Gastroesophageal sphincter (tissue), 4 donors: ENCODE measurements around the gene ACSL6. TPM values are rescaled to one million over a fixed set of nuclear protein-coding genes. Genes with fewer than 3 reads are reported as not detected.

ENCODE experiments used
- ATAC-seq: fragments of 150-250 bp; one replicate; pipeline ENCODE4 v1.9.1; 2016; ENCODE audit warnings: mild to moderate bottlenecking, moderate library complexity
- H3K27ac ChIP-seq, 4 donors: fragments of 200-600 bp; sonication (generic) in 3 of 4; 1 replicate in 3 of 4; 2 replicates in 1 of 4; pipeline ENCODE4 v1.5.1; 2016 to 2019
- H3K27me3 ChIP-seq: fragments of 200-600 bp; sonication (generic); one replicate; pipeline ENCODE4 v1.5.1; 2019
- H3K36me3 ChIP-seq, 2 donors: fragments of 200-600 bp; sonication (generic); one replicate each; pipeline ENCODE4 v1.5.1; 2019; ENCODE audit warnings: control low read depth in 1 of 2
- H3K4me1 ChIP-seq, 3 donors: fragments of 200-600 bp; sonication (generic); 1 replicate in 2 of 3; 2 replicates in 1 of 3; pipeline ENCODE4 v1.5.1; 2016 to 2019; ENCODE audit warnings: control low read depth in 2 of 3
- H3K4me3 ChIP-seq, 2 donors: fragments of 200-600 bp; sonication (generic); one replicate each; pipeline ENCODE4 v1.5.1; 2019; ENCODE audit warnings: mild to moderate bottlenecking in 1 of 2, moderate library complexity in 1 of 2
- H3K9me3 ChIP-seq, 3 donors: fragments of 200-600 bp; sonication (generic); one replicate each; pipeline ENCODE4 v1.5.1; 2017 to 2019; ENCODE audit warnings: control low read depth in 2 of 3
- EP300 ChIP-seq: sonication (generic); formaldehyde crosslinking; IDR thresholded peaks from one replicate; pipeline ENCODE4 v1.6.1; 2017; ENCODE audit warnings: antibody characterized with exemption, mild to moderate bottlenecking
- POLR2A ChIP-seq, 2 donors: fragments of 450-650 bp; IDR thresholded peaks; one replicate each; pipeline ENCODE4 v1.6.1; 2017; ENCODE audit warnings: antibody characterized with exemption in 2 of 2, mild to moderate bottlenecking in 2 of 2, moderate library complexity in 1 of 2
- POLR2AphosphoS5 ChIP-seq: sonication (generic); formaldehyde crosslinking; IDR thresholded peaks from one replicate; pipeline ENCODE4 v1.6.1; 2017; ENCODE audit warnings: antibody characterized with exemption
- WGBS, 2 donors: methylation state at CpG; one replicate each; pipeline ENCODE4 v1.1.5; 2018; ENCODE audit warnings: low coverage in 1 of 2; 5-methylcytosine and 5-hydroxymethylcytosine counted together
- total RNA-seq, 4 donors: library from RNA; depleted of rRNA; stranded (reverse); fragments of >200 nt; gene quantifications; one replicate each; pipeline ENCODE4 v1.1.0, GENCODE V29; 2016
- TF ChIP-seq, protein P1 (sequence below), 4 experiments: fragments of 200-600 bp in 2 of 4; fragments of 450-650 bp in 2 of 4; sonication (generic) in 1 of 4; IDR thresholded peaks; one replicate each; pipeline ENCODE4 v1.5.1; 2017 to 2019; ENCODE audit warnings: antibody characterized with exemption in 4 of 4, mild to moderate bottlenecking in 2 of 4, moderate library complexity in 2 of 4

ACSL6 gene
- total RNA-seq, 4 donors from 2014 or later = 1.3 to 3.6 (median 2.6) TPM

DNA sequence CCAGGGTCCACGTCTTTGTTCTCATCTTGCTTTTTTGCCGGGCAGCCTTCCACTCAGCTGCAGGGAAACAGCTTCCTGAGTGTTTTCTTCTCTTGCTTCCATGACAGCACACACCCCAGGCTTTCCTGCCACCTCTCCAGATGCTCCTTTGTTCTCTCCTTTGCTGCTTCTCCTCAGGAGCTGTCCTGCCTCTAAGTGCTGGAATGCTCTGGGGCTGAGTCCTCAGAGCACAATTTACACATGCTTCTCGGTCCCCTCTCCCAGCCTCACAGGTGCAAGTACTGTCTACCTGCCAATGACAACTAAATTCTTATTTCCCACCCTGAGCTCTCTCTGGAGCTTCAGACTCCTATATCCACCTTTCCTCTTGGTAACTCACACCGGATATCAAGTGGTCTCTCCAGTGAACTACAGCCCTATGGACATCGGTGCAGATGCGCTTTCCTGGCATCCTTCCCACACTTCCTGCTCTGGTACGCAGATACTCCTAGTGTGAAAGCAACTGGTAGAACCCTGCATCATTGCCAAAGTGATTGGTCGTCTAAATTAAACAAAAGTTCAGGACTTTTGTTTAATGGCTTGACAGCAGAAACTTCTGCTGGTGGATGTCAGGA is 13.4 kb upstream of the ACSL6 start:
- 38 to 46% methylated on average over 6 to 8 of the region's 8 CpGs for WGBS, 2 donors
- Histone ChIP-seq H3K4me3 (no peak overlapping the region), H3K27ac (no peak overlapping the region), H3K36me3 (no peaks in the 10 kb centered on the region), H3K9me3 (no peaks in the 10 kb centered on the region), H3K4me1 (no peaks in the 10 kb centered on the region), H3K27me3 (peaks cover 11% of the 10 kb centered on the region)
- TF ChIP-seq POLR2AphosphoS5 (no peak), POLR2A (IDR thresholded peaks at IDR 0.05) (no peak), EP300 (no peak)
- TF ChIP-seq, protein P1, sequence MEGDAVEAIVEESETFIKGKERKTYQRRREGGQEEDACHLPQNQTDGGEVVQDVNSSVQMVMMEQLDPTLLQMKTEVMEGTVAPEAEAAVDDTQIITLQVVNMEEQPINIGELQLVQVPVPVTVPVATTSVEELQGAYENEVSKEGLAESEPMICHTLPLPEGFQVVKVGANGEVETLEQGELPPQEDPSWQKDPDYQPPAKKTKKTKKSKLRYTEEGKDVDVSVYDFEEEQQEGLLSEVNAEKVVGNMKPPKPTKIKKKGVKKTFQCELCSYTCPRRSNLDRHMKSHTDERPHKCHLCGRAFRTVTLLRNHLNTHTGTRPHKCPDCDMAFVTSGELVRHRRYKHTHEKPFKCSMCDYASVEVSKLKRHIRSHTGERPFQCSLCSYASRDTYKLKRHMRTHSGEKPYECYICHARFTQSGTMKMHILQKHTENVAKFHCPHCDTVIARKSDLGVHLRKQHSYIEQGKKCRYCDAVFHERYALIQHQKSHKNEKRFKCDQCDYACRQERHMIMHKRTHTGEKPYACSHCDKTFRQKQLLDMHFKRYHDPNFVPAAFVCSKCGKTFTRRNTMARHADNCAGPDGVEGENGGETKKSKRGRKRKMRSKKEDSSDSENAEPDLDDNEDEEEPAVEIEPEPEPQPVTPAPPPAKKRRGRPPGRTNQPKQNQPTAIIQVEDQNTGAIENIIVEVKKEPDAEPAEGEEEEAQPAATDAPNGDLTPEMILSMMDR (IDR thresholded peaks at IDR 0.05) = no peak
- no peak for ATAC-seq

DNA sequence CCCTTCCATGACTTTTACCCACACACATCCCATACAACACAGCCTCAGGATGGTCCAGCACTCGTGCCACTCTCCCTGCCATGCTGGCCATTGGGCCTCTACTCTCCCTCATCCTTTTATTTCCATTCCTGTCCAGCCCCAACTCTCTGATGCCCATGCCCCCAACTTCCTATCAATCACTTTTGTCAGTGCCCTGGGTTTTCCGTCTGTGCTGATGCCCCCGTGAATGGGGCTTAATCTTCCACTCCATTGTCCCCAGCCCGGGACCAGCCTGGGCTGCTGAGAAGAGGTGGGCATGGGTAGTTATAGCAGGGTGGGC is 12.6 kb upstream of the ACSL6 start:
- Histone ChIP-seq H3K9me3 (no peaks in the 10 kb centered on the region), H3K4me1 (no peaks in the 10 kb centered on the region), H3K4me3 (no peak overlapping the region), H3K36me3 (no peaks in the 10 kb centered on the region), H3K27ac (no peak overlapping the region), H3K27me3 (peaks cover 10% of the 10 kb centered on the region)
- TF ChIP-seq, protein P1 (IDR thresholded peaks at IDR 0.05) = no peak
- TF ChIP-seq EP300 (no peak), POLR2A (IDR thresholded peaks at IDR 0.05) (no peak), POLR2AphosphoS5 (no peak)
- ATAC-seq = no peak
- WGBS, 2 donors = 82% methylated on average over 1 of the region's 4 CpGs; no CpG with 5 or more reads in 1 of the 2 donors

DNA sequence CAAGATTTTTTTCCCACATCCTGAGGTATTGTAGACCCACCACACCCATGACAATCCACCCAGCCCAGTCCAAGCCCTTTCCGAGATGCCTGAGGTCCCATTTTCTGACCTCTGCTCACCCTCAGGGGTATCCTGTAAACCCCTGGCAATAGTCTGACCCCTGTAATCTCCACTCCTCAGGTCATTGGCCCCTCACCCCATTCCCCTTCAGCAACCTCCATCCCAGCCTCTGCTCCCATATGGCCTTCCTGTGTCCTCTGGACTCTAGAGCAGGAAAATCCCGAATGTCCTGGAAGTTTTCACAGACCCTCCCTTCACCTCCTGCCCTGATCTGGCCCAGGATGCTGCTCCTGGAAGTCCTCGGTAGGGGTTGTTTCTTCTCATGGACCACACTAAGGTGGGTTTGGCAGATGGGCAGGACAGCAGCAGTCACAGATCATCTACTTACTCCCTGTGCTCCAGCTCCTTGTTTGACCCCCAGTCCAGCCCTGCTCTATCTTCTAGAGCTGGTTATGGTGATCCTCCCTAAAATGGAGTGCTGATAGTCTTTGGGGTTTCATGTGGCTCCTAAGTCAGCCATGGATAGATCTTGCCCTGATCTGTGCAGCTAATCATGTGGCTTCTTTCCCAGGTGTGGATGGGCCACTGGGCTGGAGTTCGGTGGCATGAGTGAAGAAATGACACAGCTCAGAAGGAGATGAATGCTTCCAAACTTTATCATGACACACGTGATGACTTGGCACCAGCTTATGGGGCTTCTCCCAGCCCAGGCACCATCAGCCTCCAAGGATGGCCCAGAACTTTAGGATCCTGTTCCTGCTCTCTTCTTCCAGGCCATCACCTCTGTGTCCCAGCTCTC is 12.0 kb upstream of the ACSL6 start:
- no peaks in the 10 kb centered on the region for H3K9me3 ChIP-seq
- no peaks in the 10 kb centered on the region for H3K36me3 ChIP-seq
- 50 to 63% methylated on average over 2 to 4 of the region's 5 CpGs for WGBS, 2 donors
- H3K27me3 ChIP-seq = peaks cover 10% of the 10 kb centered on the region
- no peak for ATAC-seq
- H3K27ac ChIP-seq = no peak overlapping the region
- H3K4me1 ChIP-seq = no peaks in the 10 kb centered on the region
- no peak overlapping the region for H3K4me3 ChIP-seq
- no peak for TF ChIP-seq POLR2A (IDR thresholded peaks at IDR 0.05)
- TF ChIP-seq, protein P1 (IDR thresholded peaks at IDR 0.05) = no peak
- no peak for TF ChIP-seq EP300
- TF ChIP-seq POLR2AphosphoS5 = no peak

DNA sequence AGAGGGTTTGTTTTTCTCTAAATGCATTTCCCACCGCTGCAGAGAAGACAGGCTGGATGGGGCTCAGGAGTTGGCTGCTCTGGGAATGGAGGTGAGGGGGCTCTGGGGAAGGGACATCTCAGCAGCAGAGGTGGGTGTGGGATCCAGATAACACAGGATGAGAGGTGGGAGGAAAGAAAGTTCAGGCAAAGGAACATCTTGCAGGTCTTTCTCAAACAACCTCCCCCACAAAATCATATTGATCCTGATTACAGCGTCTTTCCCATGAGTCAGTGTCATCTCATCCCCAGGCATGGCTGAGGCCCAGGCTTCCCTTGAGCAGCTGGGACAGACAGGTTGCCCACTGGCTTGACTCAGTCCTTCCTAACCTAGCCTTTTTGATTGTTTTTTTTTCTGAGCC is 11.3 kb upstream of the ACSL6 start:
- Histone ChIP-seq H3K9me3 (no peaks in the 10 kb centered on the region), H3K27me3 (peaks cover 16% of the 10 kb centered on the region), H3K4me3 (no peak overlapping the region), H3K36me3 (no peaks in the 10 kb centered on the region), H3K4me1 (no peaks in the 10 kb centered on the region), H3K27ac (no peak overlapping the region)
- TF ChIP-seq EP300 (no peak), POLR2AphosphoS5 (no peak), POLR2A (IDR thresholded peaks at IDR 0.05) (no peak)
- TF ChIP-seq, protein P1 (IDR thresholded peaks at IDR 0.05) = no peak
- WGBS, 2 donors = 48 to 75% methylated on average over 1 to 2 of the region's 2 CpGs
- no peak for ATAC-seq

DNA sequence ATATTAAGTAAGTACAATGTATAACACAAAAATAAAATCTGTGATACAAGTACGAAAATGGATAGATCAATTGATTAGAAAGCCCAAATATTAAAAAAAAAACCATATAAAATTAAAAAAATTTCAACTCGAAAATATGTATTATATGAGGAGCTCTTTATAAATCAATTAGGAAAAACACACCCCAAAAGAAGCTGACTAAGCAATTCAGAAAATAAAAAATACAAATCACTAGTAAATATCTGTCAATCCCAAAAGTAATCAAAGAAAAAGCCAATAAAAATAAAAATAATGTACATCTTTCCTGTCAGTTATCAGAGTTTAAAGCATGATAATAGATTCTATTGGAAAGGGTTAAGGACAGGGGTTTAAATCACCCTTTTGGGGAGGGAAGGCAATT is 10.2 kb upstream of the ACSL6 start:
- WGBS, 2 donors = 60 to 84% methylated on average over 2 of the region's 2 CpGs
- no peak overlapping the region for H3K27ac ChIP-seq
- peaks cover 24% of the 10 kb centered on the region for H3K27me3 ChIP-seq
- no peaks in the 10 kb centered on the region for H3K9me3 ChIP-seq
- TF ChIP-seq POLR2AphosphoS5 = no peak
- TF ChIP-seq, protein P1 (IDR thresholded peaks at IDR 0.05) = no peak
- no peak for TF ChIP-seq EP300
- no peak for TF ChIP-seq POLR2A (IDR thresholded peaks at IDR 0.05)
- H3K4me1 ChIP-seq = no peaks in the 10 kb centered on the region
- H3K36me3 ChIP-seq = no peaks in the 10 kb centered on the region
- H3K4me3 ChIP-seq = no peak overlapping the region
- no peak for ATAC-seq
